HL-60 (cell line): ENCODE results near the gene COL20A1.

Experiments used
- DNase-seq, 2 experiments: peaks; one replicate each; pipeline ENCODE4 v3.0.0-alpha.2; 2010 to 2020; ENCODE audit warnings: low read depth in 1 of 2, low spot score in 1 of 2
- H3K27ac ChIP-seq: fragments of 250-450 bp; sonication (Bioruptor Pico); replicated peaks from 2 replicates; pipeline ENCODE4 v1.5.1; 2020; ENCODE audit warnings: mild to moderate bottlenecking, moderate library complexity
- H3K27me3 ChIP-seq: fragments of 250-450 bp; sonication (Bioruptor Pico); 2 replicates; pipeline ENCODE4 v1.5.1; 2021; ENCODE audit warnings: mild to moderate bottlenecking, moderate library complexity; ENCODE audit not compliant: insufficient read depth, poor library complexity, severe bottlenecking
- H3K4me3 ChIP-seq: replicated peaks from 2 replicates; pipeline ENCODE4 v1.5.1; 2011; ENCODE audit warnings: mild to moderate bottlenecking, control low read depth, low read length; ENCODE audit not compliant: insufficient read depth
- CTCF ChIP-seq: IDR thresholded peaks from one replicate; pipeline ENCODE4 v1.5.1; 2011; ENCODE audit warnings: low read length, control low read depth, inconsistent platforms; ENCODE audit not compliant: insufficient read depth
- GABPA ChIP-seq: IDR thresholded peaks from 2 replicates; pipeline ENCODE4 v1.6.1; 2012; ENCODE audit warnings: low read depth
- POLR2AphosphoS5 ChIP-seq: IDR thresholded peaks from 2 replicates; pipeline ENCODE4 v1.6.1; 2012; ENCODE audit warnings: low read depth
- REST ChIP-seq: IDR thresholded peaks from 2 replicates; pipeline ENCODE4 v1.6.1; 2012; ENCODE audit warnings: low read depth; ENCODE audit not compliant: insufficient replicate concordance
- SPI1 ChIP-seq: IDR thresholded peaks from 2 replicates; pipeline ENCODE4 v1.6.1; 2012; ENCODE audit warnings: low read depth, mild to moderate bottlenecking, borderline replicate concordance

The COL20A1 gene

GRCh38 chr20:63352811-63353221 is 59.8 kb downstream of the COL20A1 start:
- H3K27me3 ChIP-seq = no peaks in the 10 kb centered on the region
- no peak overlapping the region for H3K27ac ChIP-seq
- no peak for DNase-seq
- H3K4me3 ChIP-seq = no peak overlapping the region
- TF ChIP-seq CTCF = no peak
- no peak for TF ChIP-seq SPI1
- TF ChIP-seq POLR2AphosphoS5 = no peak
- TF ChIP-seq REST = no peak
- no peak for TF ChIP-seq GABPA

GRCh38 chr20:63354636-63355350 is 61.8 kb downstream of the COL20A1 start:
- DNase-seq = no peak
- H3K4me3 ChIP-seq = no peak overlapping the region
- H3K27me3 ChIP-seq = peaks cover 3% of the 10 kb centered on the region
- TF ChIP-seq GABPA = no peak
- no peak for TF ChIP-seq REST
- no peak for TF ChIP-seq POLR2AphosphoS5
- no peak for TF ChIP-seq SPI1
- no peak for TF ChIP-seq CTCF
- H3K27ac ChIP-seq = no peak overlapping the region

- Histone ChIP-seq H3K4me3 (no peak overlapping the region), H3K27me3 (peaks cover 11% of the 10 kb centered on the region), H3K27ac (no peak overlapping the region)
- TF ChIP-seq REST = no peak
- no peak for TF ChIP-seq CTCF
- TF ChIP-seq SPI1 = no peak
- no peak for DNase-seq
Observed at GRCh38 chr20:63355781-63356295, 62.9 kb downstream of the COL20A1 start.
